ENCODE measurements around the gene PITPNM2.

The PITPNM2 gene

GRCh38 chr12:123102781-123103503 is 47.9 kb downstream of the PITPNM2 start:
- no peak overlapping the region for H3K4me3 ChIP-seq (replicated peaks; ENCODE audit: insufficient read depth, low read length)
- H3K27me3 ChIP-seq (ENCODE audit: insufficient read depth, poor library complexity, severe bottlenecking): no peaks in the 10 kb centered on the region
- H3K27ac ChIP-seq (replicated peaks): no peak overlapping the region
- DNase-seq (ENCODE audit: low read depth in 1 of 2, low spot score in 1 of 2): no peak
- TF ChIP-seq CTCF (IDR thresholded peaks at IDR 0.05; ENCODE audit: insufficient read depth, low read length) (no peak), POLR2AphosphoS5 (IDR thresholded peaks at IDR 0.05; ENCODE audit: low read depth) (no peak), SPI1 (IDR thresholded peaks at IDR 0.05; ENCODE audit: borderline replicate concordance, low read depth) (no peak), REST (IDR thresholded peaks at IDR 0.05; ENCODE audit: insufficient replicate concordance, low read depth) (no peak), GABPA (IDR thresholded peaks at IDR 0.05; ENCODE audit: low read depth) (no peak)

GRCh38 chr12:123102366-123102765 is 48.5 kb downstream of the PITPNM2 start:
- Histone ChIP-seq H3K27ac (replicated peaks) (no peak overlapping the region), H3K27me3 (ENCODE audit: insufficient read depth, poor library complexity, severe bottlenecking) (no peaks in the 10 kb centered on the region), H3K4me3 (replicated peaks; ENCODE audit: insufficient read depth, low read length) (no peak overlapping the region)
- no peak for TF ChIP-seq REST (IDR thresholded peaks at IDR 0.05; ENCODE audit: insufficient replicate concordance, low read depth)
- no peak for DNase-seq (ENCODE audit: low read depth in 1 of 2, low spot score in 1 of 2)

- TF ChIP-seq POLR2AphosphoS5 (IDR thresholded peaks at IDR 0.05; ENCODE audit: low read depth) (no peak), REST (IDR thresholded peaks at IDR 0.05; ENCODE audit: insufficient replicate concordance, low read depth) (no peak), CTCF (IDR thresholded peaks at IDR 0.05; ENCODE audit: insufficient read depth, low read length) (no peak), SPI1 (IDR thresholded peaks at IDR 0.05; ENCODE audit: borderline replicate concordance, low read depth) (no peak), GABPA (IDR thresholded peaks at IDR 0.05; ENCODE audit: low read depth) (no peak)
- Histone ChIP-seq H3K27me3 (ENCODE audit: insufficient read depth, poor library complexity, severe bottlenecking) (no peaks in the 10 kb centered on the region), H3K27ac (replicated peaks) (no peak overlapping the region), H3K4me3 (replicated peaks; ENCODE audit: insufficient read depth, low read length) (no peak overlapping the region)
- no peak for DNase-seq (ENCODE audit: low read depth in 1 of 2, low spot score in 1 of 2)
These were observed 49.4 kb downstream of the PITPNM2 start for GRCh38 chr12:123101526-123101925.
